Mucosa of descending colon (tissue), 3 donors: Measurements from ENCODE around the gene ATP1A1. TPM values are rescaled to one million over a fixed set of nuclear protein-coding genes. Genes with fewer than 3 reads are reported as not detected.
A peak's percentile ranks its signal among the peaks of the same experiment; 100 is the strongest.

Source experiments
- ATAC-seq: fragments of 200-7000 bp; cut with Tn5 transposase; one replicate; pipeline ENCODE4 v1.9.1; 2020; ENCODE audit warnings: mild to moderate bottlenecking, moderate library complexity
- DNase-seq, 3 donors: peaks; one replicate each; pipeline ENCODE4 v3.0.0-alpha.2; 2020
- H3K36me3 ChIP-seq: fragments of 200-600 bp; one replicate; pipeline ENCODE4 v1.8.0; 2021; ENCODE audit warnings: low read depth, mild to moderate bottlenecking
- H3K4me1 ChIP-seq: fragments of 200-600 bp; one replicate; pipeline ENCODE4 v1.8.0; 2021; ENCODE audit warnings: low read depth, mild to moderate bottlenecking
- H3K4me3 ChIP-seq: fragments of 200-600 bp; one replicate; pipeline ENCODE4 v1.8.0; 2021; ENCODE audit warnings: mild to moderate bottlenecking
- H3K9me3 ChIP-seq: fragments of 200-600 bp; one replicate; pipeline ENCODE4 v1.8.0; 2021; ENCODE audit warnings: mild to moderate bottlenecking
- intact Hi-C, 2 donors: fragments of 100-400 bp; cut with DNase I in 1 of 2; cut with micrococcal nuclease in 1 of 2; formaldehyde crosslinking; loops; one replicate each; pipeline versions ENCODE4 v1.11.0 to v1.11.1; 2022; cut with DNase I, micrococcal nuclease
- total RNA-seq, 3 donors: library from RNA; stranded (reverse); fragmentation: NEBNext Ultra II Directional in 2 of 3; extraction: Animal tissue kit (Norgen Biotek cat#: 25700) in 2 of 3; gene quantifications; one replicate each; pipeline versions ENCODE4 v1.2.1 to v1.2.4, GENCODE V29; 2021 to 2023
- TF ChIP-seq, protein P1 (sequence below): fragments of 200-600 bp; IDR thresholded peaks from one replicate; pipeline ENCODE4 v1.8.0; 2022; ENCODE audit warnings: antibody characterized with exemption, mild to moderate bottlenecking
- donor health status: DM: no; HTN: no; CAD: no; lungs with moderate emphysema.
- donor health status: DM: no; HTN: no; CAD: no.
- donor health status: DM: no; HTN: yes; CAD: no.

Gene ATP1A1
- total RNA-seq, 3 donors from 2014 or later: 1,136 to 3,461 (median 1,634) TPM

DNA sequence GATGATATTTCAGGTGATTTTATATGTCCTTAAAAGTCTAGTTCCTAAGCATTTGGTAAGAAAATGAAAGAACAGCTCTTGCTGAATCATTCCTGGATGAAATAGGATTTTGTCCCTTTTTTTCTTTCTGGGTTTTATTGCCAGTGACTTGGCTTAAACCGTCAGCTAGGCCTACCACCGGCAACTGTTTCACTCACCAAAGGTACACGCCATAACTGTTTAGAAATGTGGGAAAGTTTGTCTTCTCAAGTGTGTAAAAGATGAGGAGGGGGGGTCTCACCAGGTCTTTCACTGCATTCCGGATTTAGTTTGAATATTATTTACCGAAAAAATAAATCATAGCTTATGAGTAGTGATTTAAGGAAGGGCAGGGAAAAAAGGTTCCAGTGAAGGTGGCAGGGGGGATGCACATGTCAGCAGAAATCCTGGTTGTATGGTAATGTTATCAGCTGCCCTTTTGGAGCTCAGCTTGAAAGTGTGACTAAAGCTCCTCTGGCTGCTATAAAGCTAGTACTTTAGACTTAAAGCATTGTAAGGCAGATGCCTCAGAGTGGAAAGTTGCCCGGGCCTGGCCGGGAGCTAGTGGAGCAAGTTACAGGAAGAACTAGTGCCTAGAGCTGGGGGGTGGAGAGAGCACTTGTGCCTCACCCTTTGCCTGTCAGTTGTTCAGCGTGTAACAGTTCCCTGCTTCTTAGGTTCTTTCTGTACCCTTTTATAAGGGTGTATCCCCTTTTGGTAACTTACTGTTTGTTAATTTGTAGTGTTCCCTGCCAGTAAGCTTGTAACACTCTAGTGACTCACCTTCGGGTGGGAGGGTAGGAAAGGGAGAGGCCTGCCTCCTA, 3.1 kb downstream of the ATP1A1 start:
- DNase-seq (peak; percentile 85 to 89 (median 89)), ATAC-seq (peak; percentile 59)
- intact Hi-C loops: no loop called here

GRCh38 chr1:116376729-116377086, 3.7 kb downstream of the ATP1A1 start:
- Histone ChIP-seq H3K36me3 (no peaks in the 10 kb centered on the region), H3K4me3 (no peak overlapping the region), H3K9me3 (no peaks in the 10 kb centered on the region), H3K4me1 (peaks cover 58% of the 10 kb centered on the region)
- TF ChIP-seq, protein P1, sequence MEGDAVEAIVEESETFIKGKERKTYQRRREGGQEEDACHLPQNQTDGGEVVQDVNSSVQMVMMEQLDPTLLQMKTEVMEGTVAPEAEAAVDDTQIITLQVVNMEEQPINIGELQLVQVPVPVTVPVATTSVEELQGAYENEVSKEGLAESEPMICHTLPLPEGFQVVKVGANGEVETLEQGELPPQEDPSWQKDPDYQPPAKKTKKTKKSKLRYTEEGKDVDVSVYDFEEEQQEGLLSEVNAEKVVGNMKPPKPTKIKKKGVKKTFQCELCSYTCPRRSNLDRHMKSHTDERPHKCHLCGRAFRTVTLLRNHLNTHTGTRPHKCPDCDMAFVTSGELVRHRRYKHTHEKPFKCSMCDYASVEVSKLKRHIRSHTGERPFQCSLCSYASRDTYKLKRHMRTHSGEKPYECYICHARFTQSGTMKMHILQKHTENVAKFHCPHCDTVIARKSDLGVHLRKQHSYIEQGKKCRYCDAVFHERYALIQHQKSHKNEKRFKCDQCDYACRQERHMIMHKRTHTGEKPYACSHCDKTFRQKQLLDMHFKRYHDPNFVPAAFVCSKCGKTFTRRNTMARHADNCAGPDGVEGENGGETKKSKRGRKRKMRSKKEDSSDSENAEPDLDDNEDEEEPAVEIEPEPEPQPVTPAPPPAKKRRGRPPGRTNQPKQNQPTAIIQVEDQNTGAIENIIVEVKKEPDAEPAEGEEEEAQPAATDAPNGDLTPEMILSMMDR: no peak
- intact Hi-C loops: no loop called here
- no peak for ATAC-seq
- no peak for DNase-seq

More for the DNA sequence above, 3.1 kb downstream of the ATP1A1 start:
- Histone ChIP-seq H3K4me3 (no peak overlapping the region), H3K36me3 (no peaks in the 10 kb centered on the region), H3K4me1 (peaks cover 53% of the 10 kb centered on the region), H3K9me3 (no peaks in the 10 kb centered on the region)
- TF ChIP-seq, protein P1: no peak

- TF ChIP-seq, protein P1: no peak
- H3K9me3 ChIP-seq: no peaks in the 10 kb centered on the region
- intact Hi-C loops: no loop called here
- peaks cover 63% of the 10 kb centered on the region for H3K4me1 ChIP-seq
- no peak overlapping the region for H3K4me3 ChIP-seq
- H3K36me3 ChIP-seq: no peaks in the 10 kb centered on the region
- peak; percentile 33 for ATAC-seq
- DNase-seq: peak in 2 of 3 donors; percentile 40 to 43
Observed at GRCh38 chr1:116377541-116378529, 4.8 kb downstream of the ATP1A1 start.

DNA sequence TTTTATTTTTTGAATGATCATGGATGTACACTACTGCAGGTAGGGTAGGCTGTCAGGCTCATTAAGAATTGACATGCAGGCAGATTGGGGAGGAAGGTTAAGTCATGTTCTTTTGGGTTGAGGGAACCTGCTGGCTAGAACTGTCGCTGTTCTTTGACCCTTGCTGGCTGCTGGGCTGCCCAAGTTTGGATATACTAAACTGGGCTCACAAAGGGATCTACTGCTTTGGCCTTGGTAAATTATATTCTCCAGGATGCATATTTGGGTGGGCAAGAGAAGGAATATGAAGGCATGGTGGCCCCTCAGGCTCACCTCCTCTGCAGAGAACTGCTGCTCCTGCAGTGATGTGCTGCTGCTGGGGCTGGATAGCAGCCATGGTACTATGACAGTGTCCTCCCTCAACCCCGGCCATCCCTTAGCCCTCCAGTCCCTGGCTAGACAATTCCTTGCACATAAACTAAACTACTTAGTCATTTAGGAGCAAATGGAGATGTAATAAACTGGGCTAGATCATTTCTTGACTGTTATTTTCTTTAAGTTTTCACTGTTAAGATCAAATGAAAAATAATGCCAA, 6.1 kb downstream of the ATP1A1 start:
- TF ChIP-seq, protein P1: no peak
- Histone ChIP-seq H3K4me1 (peaks cover 71% of the 10 kb centered on the region), H3K36me3 (no peaks in the 10 kb centered on the region), H3K4me3 (no peak overlapping the region), H3K9me3 (no peaks in the 10 kb centered on the region)
- ATAC-seq (no peak), DNase-seq (no peak)
- intact Hi-C loops: no loop called here

GRCh38 chr1:116379674-116380498, 6.8 kb downstream of the ATP1A1 start:
- intact Hi-C loops: no loop called here
- Histone ChIP-seq H3K9me3 (no peaks in the 10 kb centered on the region), H3K4me3 (no peak overlapping the region), H3K36me3 (no peaks in the 10 kb centered on the region), H3K4me1 (peaks cover 77% of the 10 kb centered on the region)
- no peak for ATAC-seq
- TF ChIP-seq, protein P1: no peak
- peak in 1 of 3 donors; percentile 46 for DNase-seq
